Osteoblast (primary cell): ENCODE results near the gene MYO1G. TPM values are rescaled to one million over a fixed set of nuclear protein-coding genes. Genes with fewer than 3 reads are reported as not detected.
"Not testable (repeated sequence)": the region's sequence is repeated elsewhere in the genome, so short reads cannot be mapped to it uniquely, and the experiment has no call there.

ENCODE experiments used
- DNase-seq: peaks from one replicate; pipeline ENCODE4 v3.0.0; 2011; ENCODE audit warnings: low spot score, mixed read lengths; ENCODE audit not compliant: insufficient read length; ENCODE audit errors: missing footprints
- H2AFZ ChIP-seq: 2 replicates; pipeline ENCODE4 v1.6.0; 2011; ENCODE audit warnings: mild to moderate bottlenecking, low read length
- H3K27ac ChIP-seq: 2 replicates; pipeline ENCODE4 v1.5.1; 2011; ENCODE audit warnings: mild to moderate bottlenecking, low read depth, low read length, moderate library complexity
- H3K27me3 ChIP-seq: 2 replicates; pipeline ENCODE4 v1.6.0; 2012; ENCODE audit warnings: mild to moderate bottlenecking, control low read depth, inconsistent platforms, low read length, moderate library complexity; ENCODE audit not compliant: insufficient read depth
- H3K36me3 ChIP-seq: 2 replicates; pipeline ENCODE4 v1.5.1; 2011; ENCODE audit warnings: mild to moderate bottlenecking, low read length, control low read depth, moderate library complexity; ENCODE audit not compliant: insufficient read depth
- H3K4me1 ChIP-seq: 2 replicates; pipeline ENCODE4 v1.5.1; 2011; ENCODE audit warnings: mild to moderate bottlenecking, low read length, control low read depth, moderate library complexity; ENCODE audit not compliant: insufficient read depth
- H3K4me2 ChIP-seq: 2 replicates; pipeline ENCODE4 v1.6.0; 2011; ENCODE audit warnings: mild to moderate bottlenecking, low read length; ENCODE audit not compliant: insufficient read depth
- H3K4me3 ChIP-seq: fragments of 200-600 bp; sonication (generic); 3 replicates; pipeline ENCODE4 v1.5.1; 2012; ENCODE audit warnings: mild to moderate bottlenecking, low read length, inconsistent platforms; ENCODE audit not compliant: insufficient read depth
- H3K79me2 ChIP-seq: 2 replicates; pipeline ENCODE4 v1.6.0; 2012; ENCODE audit warnings: mild to moderate bottlenecking, low read length, control low read depth, inconsistent platforms; ENCODE audit not compliant: insufficient read depth
- H3K9me3 ChIP-seq: 2 replicates; pipeline ENCODE4 v1.5.1; 2011; ENCODE audit warnings: low read depth, low read length, control low read depth
- H4K20me1 ChIP-seq: 2 replicates; pipeline ENCODE4 v1.6.0; 2012; ENCODE audit warnings: mild to moderate bottlenecking, low read length, control low read depth; ENCODE audit not compliant: insufficient read depth
- CTCF ChIP-seq: IDR thresholded peaks from 2 replicates; pipeline ENCODE4 v1.5.1; 2011; ENCODE audit warnings: mild to moderate bottlenecking, low read depth, low read length, moderate library complexity; ENCODE audit errors: extremely low read depth
- total RNA-seq: library from RNA; depleted of rRNA; stranded (reverse); fragments of >200 nt; gene quantifications from 2 replicates; pipeline ENCODE4 v1.2.3, GENCODE V29; 2012

MYO1G gene
- total RNA-seq, 1 donor: 0.36 TPM

- no peak overlapping the region for H3K4me3 ChIP-seq
- no peaks in the 10 kb centered on the region for H3K9me3 ChIP-seq
- peaks cover 9% of the 10 kb centered on the region for H3K4me1 ChIP-seq
- peak; percentile 80 for DNase-seq
- H3K79me2 ChIP-seq: peaks cover 70% of the 10 kb centered on the region
- H3K36me3 ChIP-seq: peaks cover 6% of the 10 kb centered on the region
- H3K27me3 ChIP-seq: no peaks in the 10 kb centered on the region
- H3K4me2 ChIP-seq: no peak overlapping the region
- TF ChIP-seq CTCF: no peak
- peaks cover 25% of the 10 kb centered on the region for H4K20me1 ChIP-seq
- H2AFZ ChIP-seq: no peak overlapping the region
- no peak overlapping the region for H3K27ac ChIP-seq
Measured at GRCh38 chr7:45026984-45027773, 48.4 kb upstream of the MYO1G start.

GRCh38 chr7:45026013-45026412 lies 47.2 kb upstream of the MYO1G start:
- no peak for DNase-seq
- TF ChIP-seq CTCF: no peak
- no peak overlapping the region for H3K4me3 ChIP-seq
- no peak overlapping the region for H3K4me2 ChIP-seq
- peaks cover 25% of the 10 kb centered on the region for H4K20me1 ChIP-seq
- H3K36me3 ChIP-seq: peaks cover 6% of the 10 kb centered on the region
- H3K79me2 ChIP-seq: peaks cover 72% of the 10 kb centered on the region
- H3K9me3 ChIP-seq: no peaks in the 10 kb centered on the region
- no peak overlapping the region for H3K27ac ChIP-seq
- peaks cover 10% of the 10 kb centered on the region for H3K4me1 ChIP-seq
- H2AFZ ChIP-seq: no peak overlapping the region
- H3K27me3 ChIP-seq: no peaks in the 10 kb centered on the region

GRCh38 chr7:45025473-45025872 lies 46.7 kb upstream of the MYO1G start:
- not testable (repeated sequence) for H3K9me3 ChIP-seq, H3K36me3 ChIP-seq, DNase-seq, H3K4me2 ChIP-seq, H3K27me3 ChIP-seq, H3K27ac ChIP-seq, H2AFZ ChIP-seq, H3K4me3 ChIP-seq
- Histone ChIP-seq H4K20me1 (peaks cover 29% of the 10 kb centered on the region), H3K79me2 (peaks cover 77% of the 10 kb centered on the region), H3K4me1 (peaks cover 10% of the 10 kb centered on the region)

- no peak for DNase-seq
- no peak overlapping the region for H3K4me2 ChIP-seq
- peaks cover 26% of the 10 kb centered on the region for H4K20me1 ChIP-seq
- no peak overlapping the region for H3K4me3 ChIP-seq
- no peaks in the 10 kb centered on the region for H3K27me3 ChIP-seq
- TF ChIP-seq CTCF: no peak
- no peak overlapping the region for H2AFZ ChIP-seq
- H3K27ac ChIP-seq: no peak overlapping the region
- peaks cover 10% of the 10 kb centered on the region for H3K4me1 ChIP-seq
- H3K9me3 ChIP-seq: no peaks in the 10 kb centered on the region
- H3K36me3 ChIP-seq: peaks cover 6% of the 10 kb centered on the region
- H3K79me2 ChIP-seq: peaks cover 78% of the 10 kb centered on the region
Measured at GRCh38 chr7:45024126-45024744, 45.4 kb upstream of the MYO1G start.
